Measurements from ENCODE around the gene NDUFV2.

GRCh38 chr18:9113468-9114149 is 11.1 kb downstream of the NDUFV2 start:
- TF ChIP-seq CTCF (IDR thresholded peaks at IDR 0.05) (no peak), POLR2A (IDR thresholded peaks at IDR 0.05) (no peak), EP300 (IDR thresholded peaks at IDR 0.05) (no peak)

Data from tibial nerve (tissue), 4 donors.